AG20443 (cell line): Measurements from ENCODE around the gene MT1HL1.
"Not testable (repeated sequence)": the region's sequence is repeated elsewhere in the genome, so short reads cannot be mapped to it uniquely, and the experiment has no call there.

ENCODE experiments used
- DNase-seq: peaks from one replicate; pipeline ENCODE4 v3.0.0; 2012; ENCODE audit warnings: low spot score, mixed read lengths

The MT1HL1 gene

DNA sequence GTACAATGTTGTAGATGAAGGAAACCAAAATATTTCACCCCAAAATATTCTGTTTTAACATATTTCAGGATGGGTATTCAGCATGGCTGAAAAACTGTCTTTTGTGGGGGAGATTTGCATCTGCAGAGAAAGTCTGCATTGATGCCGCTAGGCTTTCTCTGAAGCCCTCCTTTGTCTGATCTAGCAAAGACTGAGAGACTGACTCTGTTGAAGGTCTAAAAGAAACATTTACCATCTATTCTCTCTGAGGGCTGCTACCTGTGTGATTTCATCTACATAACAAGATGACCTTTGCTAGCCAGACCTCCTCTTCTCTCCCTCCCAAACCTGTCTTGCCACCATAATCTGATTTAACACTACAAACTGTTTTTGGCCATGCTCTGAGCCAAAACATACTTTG lies 12.4 kb upstream of the MT1HL1 start:
- DNase-seq = no peak

DNA sequence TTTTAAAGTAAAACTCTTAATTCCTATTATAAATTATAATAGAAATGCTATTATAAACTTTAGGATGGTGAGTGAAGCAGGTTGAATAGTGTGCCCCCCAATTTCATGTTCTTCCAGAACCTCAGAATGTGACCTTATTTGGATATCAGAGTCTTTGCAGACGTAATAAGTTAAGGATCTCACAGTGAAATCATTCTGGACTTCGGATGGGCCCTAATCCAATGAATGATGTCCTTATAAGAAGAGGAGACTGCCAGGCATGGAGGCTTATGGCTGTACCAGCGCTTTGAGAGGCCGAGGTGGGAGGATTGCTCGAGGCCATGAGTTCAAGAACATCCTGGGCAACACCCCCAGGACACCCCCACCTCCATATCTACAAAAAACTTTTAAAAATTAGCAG lies 9.4 kb upstream of the MT1HL1 start:
- no peak for DNase-seq

DNA sequence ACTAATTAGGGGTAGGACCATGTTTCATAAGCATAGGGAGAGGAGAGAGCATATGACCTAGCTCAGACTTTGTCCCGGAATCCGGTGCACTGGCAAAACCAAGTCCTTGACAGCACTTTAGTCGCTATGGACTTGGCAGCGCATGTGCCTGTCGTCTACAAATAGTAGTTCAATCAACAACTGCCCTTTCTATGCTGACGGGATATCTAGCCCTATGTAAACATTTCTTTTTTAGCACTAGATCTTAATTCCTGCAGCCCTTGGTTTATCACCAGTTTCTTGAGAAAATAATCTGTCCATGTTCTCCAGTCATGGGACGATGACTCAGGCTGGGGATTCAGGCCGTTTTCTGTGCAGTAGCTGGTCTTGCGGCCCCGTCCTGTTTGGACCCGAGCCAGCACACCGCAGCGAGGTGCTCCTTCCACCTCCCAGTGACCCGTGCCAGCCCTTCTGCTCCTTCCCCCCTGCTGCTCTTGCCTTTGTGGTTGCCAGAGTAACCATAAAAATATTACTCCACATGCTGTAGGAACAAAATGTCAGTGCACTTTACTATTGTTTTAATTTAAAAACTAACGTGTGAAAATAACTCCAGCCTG lies 8.6 kb upstream of the MT1HL1 start:
- no peak for DNase-seq

DNA sequence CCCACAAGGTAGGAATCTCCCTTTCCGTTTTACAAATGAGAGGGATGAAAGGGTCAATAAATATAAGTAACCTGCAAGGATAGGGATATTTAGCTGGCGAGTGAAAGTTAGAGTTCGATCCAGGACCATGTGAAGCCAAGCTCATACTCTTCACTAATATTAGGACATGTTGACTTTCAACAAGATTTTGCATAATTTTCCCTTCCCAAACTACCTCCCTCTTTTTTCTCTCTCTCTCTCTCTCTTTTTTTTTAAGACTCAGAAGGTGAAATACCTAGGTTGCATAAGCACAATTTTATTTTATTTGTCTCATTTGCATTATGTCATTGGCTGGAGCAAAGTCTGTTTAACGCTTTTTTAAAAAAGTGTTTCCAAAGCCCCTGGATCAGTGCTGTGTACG lies 8.1 kb upstream of the MT1HL1 start:
- DNase-seq = no peak

DNA sequence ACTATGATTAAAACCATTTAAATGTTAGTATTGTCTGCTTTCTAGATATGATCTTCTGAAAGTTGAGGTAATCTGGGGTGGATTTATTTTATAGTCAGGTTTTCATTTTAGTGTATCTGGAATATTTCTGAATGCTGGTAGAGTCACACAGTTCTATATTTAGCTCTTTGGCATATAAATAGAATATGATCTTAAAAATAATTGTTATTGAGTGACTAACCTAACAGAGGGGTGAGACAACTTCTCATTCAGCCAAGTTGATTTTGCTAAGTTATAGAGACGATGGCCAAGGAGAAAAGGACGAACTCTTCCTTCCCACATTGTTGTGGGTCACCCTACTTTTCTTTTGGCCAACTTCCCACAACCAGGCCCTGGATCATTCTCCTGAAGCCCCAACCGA lies 7.2 kb upstream of the MT1HL1 start:
- no peak for DNase-seq

DNA sequence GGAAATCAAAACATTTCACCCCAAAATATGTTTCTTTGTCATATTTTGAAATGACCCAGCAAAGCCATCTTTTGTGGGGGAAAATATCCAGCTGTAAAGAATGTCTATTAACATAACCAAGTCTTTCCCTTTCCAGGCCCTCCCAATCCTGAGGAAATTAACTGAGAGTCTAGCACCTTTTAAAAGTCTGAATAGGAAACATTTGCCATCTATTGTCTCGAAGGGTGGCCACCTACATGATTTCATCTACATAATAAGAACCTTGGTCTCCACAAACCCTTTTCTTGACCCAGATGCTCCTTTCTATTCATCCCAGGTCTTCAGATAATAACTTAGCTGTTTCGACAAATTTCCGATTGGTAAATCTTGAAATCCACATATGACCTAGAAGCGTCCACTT lies 5.4 kb upstream of the MT1HL1 start:
- DNase-seq = no peak

DNA sequence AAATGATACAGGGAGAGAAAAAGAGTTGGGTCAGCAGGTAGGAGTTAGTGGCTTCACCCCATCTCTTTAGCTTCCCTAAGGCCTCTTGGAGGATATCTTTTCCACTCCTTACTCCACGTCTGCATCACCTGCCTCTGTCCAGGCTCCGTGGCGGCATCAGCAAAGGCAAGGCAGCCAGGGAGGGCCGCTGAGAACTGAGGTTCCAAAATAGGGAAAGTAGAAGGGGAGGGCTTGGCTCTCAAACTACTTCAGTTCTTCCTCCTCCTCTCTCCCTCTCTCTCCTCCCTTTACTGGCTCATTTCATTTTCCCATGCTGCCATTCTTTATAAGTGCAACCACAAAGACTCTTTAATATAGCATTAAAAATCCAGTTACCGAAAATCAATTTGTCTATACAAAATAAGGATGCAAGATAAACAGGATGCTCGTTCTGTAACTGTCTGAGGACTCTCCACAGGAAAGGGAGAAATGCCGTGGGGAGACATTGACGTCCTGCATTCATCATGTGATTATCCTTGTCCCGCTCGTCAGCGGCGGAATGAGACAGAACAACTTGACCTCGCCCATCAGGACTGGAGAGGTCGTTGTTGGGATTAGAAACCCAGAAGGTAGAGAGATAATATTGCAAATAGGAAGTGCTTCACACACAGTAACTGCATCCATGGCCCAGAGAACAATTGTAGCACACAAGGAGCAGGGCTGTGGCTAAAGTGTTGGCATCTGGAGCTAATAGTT lies 3.1 kb upstream of the MT1HL1 start:
- no peak for DNase-seq

DNA sequence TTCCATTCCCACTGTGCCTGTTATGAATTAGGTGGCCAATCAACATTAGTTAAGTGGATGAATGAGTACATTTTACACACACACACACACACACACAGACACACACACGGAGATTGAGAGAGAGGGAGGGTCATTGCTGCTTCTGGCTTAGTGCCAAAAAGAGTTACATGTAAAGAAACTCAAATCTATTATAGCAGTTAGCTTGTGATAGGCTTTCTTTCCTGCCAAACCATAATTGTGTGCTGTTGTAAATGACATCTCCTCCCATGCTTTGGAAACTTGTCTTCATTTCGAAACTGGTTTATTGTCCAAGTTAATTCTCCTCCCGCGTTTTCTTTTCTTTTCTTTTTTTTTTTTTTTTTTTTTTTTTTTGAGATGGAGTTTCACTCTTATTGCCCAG lies 1.4 kb upstream of the MT1HL1 start:
- DNase-seq = no peak

DNA sequence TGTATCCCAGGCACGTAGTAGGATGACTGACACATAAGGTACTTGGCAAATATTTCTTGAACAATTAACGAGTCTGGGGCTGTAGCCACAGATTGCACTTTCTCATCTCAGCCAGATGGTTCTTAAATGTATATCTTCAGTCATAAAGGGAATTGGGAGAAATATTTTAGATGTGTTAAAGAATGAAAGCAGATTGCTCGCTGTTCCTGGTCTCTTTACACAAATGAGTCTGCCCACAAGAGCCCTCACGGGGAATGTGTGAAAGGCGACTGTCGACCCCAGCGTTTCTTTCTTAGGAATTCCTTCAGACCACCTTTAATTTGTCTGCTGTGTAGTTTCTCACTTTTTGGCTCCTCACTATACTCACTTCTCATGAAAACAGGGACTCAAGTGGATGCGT lies 725 bp downstream of the MT1HL1 start:
- DNase-seq = no peak

DNA sequence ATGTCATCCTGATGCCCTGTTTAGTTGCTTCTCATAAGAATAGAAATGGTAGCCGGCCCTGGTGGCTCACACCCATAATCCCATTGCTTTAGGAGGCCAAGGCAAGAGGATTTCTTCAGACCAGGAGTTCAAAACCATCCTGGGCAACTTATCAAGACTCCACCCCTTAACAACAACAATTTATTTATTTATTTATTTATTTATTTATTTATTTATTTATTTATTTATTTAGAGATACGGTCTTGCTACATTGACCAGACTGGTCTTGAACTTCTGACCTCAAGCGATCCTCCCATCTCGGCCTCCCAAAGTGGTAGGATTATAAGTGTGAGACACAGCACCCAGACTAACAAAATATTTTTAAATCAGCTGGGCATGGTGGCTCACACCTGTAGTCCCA lies 4.0 kb downstream of the MT1HL1 start:
- DNase-seq = no peak

DNA sequence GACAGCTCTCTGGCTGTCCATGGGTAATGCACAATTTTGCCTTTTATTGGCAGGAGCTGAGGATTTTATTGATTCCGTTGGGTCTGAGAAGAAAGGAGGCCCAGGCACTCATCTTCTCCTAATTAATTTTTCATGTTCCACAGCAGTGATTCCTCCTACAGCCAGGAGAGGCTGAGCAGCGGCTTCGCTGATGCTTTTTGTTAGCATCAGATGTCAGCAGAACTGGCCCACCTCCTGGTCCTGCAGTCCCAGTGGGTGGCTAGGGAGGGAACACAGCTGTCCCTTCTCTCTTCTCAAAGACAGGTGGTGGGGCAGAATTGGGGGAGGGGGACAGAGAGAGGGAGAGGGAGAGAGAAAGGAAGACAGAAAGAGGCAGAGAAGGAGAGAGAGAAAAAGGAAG lies 5.7 kb downstream of the MT1HL1 start:
- DNase-seq = no peak

DNA sequence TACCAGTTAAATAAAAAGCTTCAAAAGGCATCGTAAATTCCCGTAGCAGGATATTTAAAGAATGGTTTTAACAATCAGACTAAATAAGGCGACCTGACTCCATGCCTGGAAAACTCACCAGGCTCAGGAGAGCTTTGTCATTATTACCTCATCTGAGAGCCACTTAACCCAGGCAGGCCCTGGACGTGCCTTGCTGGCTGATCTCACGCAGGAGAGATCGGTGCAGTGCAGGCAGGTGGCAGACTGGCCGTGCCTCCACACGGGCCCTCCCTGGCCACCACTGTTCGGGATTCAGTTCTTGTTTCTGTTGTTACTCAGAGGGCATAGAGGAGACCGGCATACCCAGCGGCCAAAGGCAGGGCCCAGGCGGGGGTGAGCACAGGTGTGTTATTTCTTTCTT lies 6.4 kb downstream of the MT1HL1 start:
- no peak for DNase-seq

DNA sequence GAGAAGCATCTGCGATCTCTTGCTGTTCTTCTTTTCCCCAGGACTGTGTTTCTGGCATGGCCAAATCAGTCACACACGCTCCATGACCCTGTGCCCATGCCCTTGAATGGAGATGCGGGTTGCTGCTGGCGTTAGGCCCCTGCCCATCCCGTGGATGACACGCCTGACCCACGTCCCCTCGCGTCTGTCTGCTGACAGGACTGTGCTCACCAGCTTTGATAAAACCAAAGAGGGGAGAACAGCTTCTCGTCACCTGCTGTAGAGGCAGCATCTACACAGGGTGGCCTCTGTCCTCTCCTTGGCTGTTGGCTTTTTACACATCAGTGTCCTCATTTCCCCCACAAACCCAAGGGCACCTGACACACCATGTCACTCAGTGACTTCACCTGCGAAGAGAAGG lies 6.9 kb downstream of the MT1HL1 start:
- no peak for DNase-seq

DNA sequence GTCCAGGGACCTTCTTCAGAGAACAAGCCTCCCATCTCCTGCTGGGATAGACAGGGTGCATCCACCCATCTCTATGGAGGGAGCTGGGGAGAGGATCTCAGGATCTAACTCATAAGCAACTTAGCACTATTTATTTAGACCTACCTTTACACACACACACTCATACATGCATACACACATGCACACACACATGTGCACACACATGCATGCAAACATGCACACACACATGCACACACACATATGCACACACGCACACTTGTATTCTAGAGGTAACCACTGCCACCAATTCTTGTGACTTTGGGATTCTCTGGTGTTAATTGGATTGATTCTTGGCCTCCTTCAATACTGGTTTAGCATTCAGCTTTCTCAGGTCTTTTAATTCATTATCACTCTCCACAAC lies 9.8 kb downstream of the MT1HL1 start:
- DNase-seq = no peak

DNA sequence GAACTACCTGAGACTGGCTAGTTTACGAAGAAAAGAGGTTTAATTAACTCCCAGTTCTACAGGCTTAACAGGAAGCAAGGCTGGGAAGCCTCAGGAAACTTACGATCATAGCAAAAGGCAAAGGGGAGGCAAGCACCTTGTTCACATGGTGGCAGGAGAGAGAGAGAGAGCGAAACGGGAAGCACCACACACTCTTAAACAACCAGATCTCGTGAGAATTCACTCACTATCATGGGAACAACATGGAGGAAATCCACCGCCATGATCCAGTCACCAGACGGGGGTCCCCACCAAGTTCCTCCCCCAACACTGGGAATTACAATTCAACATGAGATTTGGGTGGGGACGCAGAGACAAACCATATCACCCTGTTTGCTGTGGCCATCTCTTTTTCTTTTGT lies 11.8 kb downstream of the MT1HL1 start:
- no peak for DNase-seq

DNA sequence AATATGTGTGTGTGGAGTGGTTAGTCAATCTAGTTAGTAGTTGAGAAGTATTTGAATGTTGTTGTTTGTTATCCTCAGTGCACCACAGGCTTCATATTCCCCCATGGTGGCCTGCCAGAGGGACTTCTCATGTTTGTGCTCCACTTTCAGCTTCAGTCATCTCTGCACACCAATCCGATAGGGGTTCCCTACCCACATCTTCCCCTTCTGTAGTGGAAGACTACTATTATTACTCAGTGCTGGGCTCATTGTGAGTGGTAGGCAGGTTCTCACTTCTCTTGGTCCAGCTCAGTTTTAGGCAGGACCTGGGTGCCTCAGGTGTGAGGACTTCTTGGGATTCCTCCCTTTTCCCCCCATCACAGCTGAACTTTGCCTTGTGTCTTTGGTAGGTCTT lies 14.2 kb downstream of the MT1HL1 start:
- no peak for DNase-seq

DNA sequence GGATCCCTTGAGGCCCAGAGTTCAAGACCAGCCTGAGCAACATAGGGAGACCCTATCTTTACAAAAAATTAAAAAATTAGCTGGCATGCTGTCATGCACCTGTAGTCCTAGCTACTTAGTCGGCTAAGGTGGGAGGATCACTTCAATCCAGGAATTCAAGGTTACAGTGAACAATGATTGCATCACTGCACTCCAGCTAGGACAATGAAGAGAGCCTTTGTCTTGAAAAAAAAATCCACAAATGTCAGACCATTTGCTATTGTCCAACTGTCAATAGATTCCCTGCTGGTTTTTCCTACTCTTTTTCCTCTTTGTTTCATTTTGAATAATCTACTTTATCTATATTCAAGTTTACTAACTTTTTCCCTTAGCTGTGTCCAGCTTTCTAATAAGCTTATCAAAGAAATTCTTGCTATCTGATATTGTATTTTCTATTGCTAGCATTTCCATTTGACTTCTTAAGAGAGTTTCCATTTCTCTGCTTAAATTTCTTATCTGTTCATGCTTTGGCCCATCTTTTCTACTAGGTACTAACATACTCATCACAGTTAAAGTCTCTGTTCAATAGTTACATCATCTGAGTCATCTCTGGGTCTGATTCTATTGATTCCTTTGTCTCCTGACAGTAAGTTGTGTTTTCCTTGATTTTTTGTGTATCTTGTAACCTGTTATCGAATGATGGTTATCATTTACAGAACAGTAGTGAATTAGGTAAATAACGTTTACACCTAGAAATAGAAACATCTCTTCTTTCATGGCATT lies 14.8 kb downstream of the MT1HL1 start:
- no peak for DNase-seq

DNA sequence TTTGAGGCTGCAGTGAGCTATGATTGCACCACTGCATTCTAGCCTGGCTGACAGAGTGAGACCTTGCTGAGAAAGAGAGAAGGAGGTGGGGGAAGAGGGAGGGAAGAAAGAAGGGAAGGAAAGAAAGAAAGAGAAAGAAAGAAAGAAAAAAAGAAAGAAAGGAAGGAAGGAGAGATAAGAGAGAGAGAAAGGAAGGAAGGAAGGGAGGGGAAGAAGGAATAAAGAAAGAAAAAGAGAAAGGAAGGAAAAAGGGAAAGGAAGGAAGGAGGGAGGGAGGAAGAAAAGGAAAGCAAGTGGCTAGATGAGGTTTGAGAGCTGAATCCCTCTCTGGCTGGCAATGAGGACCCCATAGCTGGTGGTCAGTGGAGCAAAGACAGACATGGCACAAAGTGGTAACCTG lies 20.4 kb downstream of the MT1HL1 start:
- DNase-seq = no peak

DNA sequence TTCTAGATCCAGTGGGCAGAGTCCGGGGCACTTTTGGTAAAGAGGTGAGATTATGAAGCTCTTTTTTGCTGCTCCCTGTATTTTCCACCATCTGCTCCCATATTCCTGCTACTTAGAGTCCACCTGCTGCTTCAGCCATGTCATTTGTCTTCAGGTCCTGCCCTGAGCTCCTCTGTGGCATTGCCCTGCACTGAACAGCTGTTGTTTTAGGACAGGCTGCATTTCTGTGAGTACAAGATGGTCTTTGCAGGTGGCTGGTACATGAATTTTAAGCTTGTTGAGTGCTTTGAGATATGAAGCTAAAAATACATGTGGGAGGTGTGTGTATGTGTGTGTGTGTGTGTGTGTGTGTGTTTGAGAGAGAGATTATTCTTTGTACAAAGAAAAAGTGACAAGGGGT lies 21.9 kb downstream of the MT1HL1 start:
- DNase-seq = no peak

DNA sequence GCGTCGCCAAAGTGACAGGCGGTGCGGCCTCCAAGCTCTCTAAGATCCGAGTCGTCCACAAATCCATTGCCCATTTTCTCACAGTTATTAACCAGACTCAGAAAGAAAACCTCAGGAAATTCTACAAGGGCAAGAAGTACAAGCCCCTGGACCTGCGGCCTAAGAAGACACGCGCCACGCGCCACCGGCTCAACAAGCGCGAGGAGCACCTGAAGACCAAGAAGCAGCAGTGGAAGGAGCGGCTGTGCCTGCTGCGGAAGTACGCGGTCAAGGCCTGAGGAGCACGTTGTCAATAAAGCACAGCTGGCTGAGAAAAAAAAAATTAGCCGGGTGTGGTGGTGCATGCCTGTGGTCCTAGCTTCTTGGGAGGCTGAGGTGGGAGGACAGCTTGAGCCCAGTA lies 22.8 kb downstream of the MT1HL1 start:
- not testable (repeated sequence) for DNase-seq

DNA sequence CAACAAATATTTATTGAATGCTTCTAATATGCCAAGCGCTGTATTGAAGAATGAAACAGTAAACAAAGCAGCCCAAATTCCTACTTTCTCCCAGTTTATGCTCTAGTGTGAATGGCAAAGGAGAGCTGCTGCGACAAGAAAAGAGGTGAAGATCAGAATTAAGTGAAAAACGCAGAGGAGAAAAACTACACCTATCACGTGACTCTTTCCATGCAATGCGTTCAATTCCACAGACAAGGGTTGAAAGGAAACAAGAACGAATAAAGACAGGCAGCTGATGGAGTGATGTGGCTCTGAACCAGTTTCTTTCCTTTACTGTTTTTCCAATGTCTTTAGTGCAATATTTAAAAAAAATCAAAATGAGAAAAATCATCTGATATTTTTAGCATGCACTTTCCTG lies 23.6 kb downstream of the MT1HL1 start:
- no peak for DNase-seq

DNA sequence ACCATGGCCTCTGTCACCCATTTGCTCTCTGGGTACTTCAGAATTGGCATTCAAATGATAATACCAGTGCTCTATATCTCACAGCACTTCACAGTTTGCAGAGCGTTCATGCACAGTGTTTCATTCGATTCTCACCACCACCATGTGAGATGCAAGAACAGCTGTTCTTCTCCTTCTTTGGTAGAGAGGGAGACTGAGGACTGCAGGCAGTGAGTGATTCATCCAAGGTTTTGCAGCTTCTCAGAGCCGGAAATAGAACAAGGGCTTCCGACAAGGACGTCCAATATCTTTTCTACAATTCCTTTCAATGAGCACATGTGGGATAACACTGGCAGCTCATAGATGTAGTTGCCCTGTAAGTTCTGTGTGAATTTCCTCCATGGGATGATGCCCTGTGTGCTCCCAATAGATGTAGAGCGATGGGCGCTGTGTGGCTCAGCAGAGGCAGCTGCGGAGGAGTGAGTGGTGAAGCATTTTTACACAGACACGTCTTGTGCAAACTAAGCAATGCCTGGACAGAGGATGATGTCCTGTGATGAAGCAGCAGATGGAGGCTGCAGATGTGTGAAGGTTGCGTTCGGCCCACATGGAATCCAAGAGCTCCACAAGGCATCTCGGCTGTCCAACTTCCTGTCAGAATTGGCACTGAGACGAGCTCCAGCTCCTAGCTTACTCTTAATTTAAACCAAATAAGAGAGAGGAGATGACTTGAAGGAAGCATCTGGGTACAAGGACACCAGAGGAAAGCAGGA lies 24.9 kb downstream of the MT1HL1 start:
- DNase-seq = no peak

DNA sequence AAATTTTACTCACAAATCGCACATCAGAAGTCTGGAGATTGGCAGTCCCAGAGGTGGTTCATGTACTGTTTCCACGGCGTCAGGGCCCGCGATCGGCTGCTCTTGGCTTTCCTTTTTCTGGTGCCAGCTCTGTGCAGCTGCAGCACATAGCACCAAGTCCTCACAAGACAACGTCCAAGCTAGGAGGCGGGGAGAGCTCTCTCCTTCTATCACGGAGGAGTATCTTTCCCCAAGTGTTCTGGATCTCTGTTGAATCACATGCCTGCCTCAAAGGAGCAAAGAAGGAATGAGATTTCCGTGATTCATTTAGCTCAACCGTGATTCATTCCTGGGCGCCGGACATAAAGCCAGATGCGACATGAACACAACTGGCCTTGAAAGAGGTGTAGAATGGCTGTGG lies 25.5 kb downstream of the MT1HL1 start:
- peak; percentile 30 for DNase-seq
